Neuronal stem cell (in vitro differentiated cells): ENCODE data around the gene AMZ1.

Experiments used
- DNase-seq: peaks from one replicate; pipeline ENCODE4 v3.0.0-alpha.2; 2013; ENCODE audit warnings: low spot score
- H2AFZ ChIP-seq: one replicate; pipeline ENCODE4 v1.6.1; 2013; ENCODE audit warnings: mild to moderate bottlenecking, low read length, inconsistent platforms
- H2AK5ac ChIP-seq: 2 replicates; pipeline ENCODE4 v1.6.1; 2013; ENCODE audit warnings: low read depth, mild to moderate bottlenecking, inconsistent platforms, low read length, moderate library complexity, mixed read lengths
- H2BK120ac ChIP-seq: 2 replicates; pipeline ENCODE4 v1.6.1; 2013; ENCODE audit warnings: low read depth, mild to moderate bottlenecking, inconsistent platforms, low read length, moderate library complexity, mixed read lengths
- H2BK12ac ChIP-seq: one replicate; pipeline ENCODE4 v1.6.1; 2013; ENCODE audit warnings: low read length, inconsistent platforms
- H2BK15ac ChIP-seq: 2 replicates; pipeline ENCODE4 v1.6.1; 2013; ENCODE audit warnings: mild to moderate bottlenecking, low read length, inconsistent platforms, mixed read lengths
- H2BK5ac ChIP-seq: one replicate; pipeline ENCODE4 v1.6.1; 2013; ENCODE audit warnings: inconsistent platforms, mild to moderate bottlenecking, low read length, moderate library complexity
- H3K14ac ChIP-seq: one replicate; pipeline ENCODE4 v1.6.1; 2013; ENCODE audit warnings: low read length, inconsistent platforms
- H3K18ac ChIP-seq: 2 replicates; pipeline ENCODE4 v1.6.1; 2013; ENCODE audit warnings: low read length, inconsistent platforms
- H3K23ac ChIP-seq: 2 replicates; pipeline ENCODE4 v1.6.1; 2013; ENCODE audit warnings: low read depth, mild to moderate bottlenecking, mixed read lengths, low read length, inconsistent platforms; ENCODE audit not compliant: poor library complexity
- H3K27ac ChIP-seq: replicated peaks from 3 replicates; pipeline ENCODE4 v1.5.1; 2013; ENCODE audit warnings: low read length, inconsistent platforms
- H3K27me3 ChIP-seq, 3 experiments: 2 replicates each; pipeline ENCODE4 v1.6.1; 2013; ENCODE audit warnings: low read length in 3 of 3, mild to moderate bottlenecking in 2 of 3, inconsistent platforms in 1 of 3, low read depth in 1 of 3, mixed read lengths in 1 of 3, moderate library complexity in 1 of 3; ENCODE audit not compliant: control insufficient read depth in 3 of 3, insufficient read depth in 3 of 3
- H3K36me3 ChIP-seq, 2 donors: replicated peaks in 1 of 2; 2 replicates each; pipeline ENCODE4 v1.6.1; 2013; ENCODE audit warnings: low read length in 2 of 2; ENCODE audit not compliant: control insufficient read depth in 2 of 2, insufficient read depth in 2 of 2
- H3K4ac ChIP-seq: 2 replicates; pipeline ENCODE4 v1.6.1; 2013; ENCODE audit warnings: inconsistent platforms, mild to moderate bottlenecking, low read length, moderate library complexity
- H3K4me1 ChIP-seq, 2 donors: 1 replicate in 1 of 2; 2 replicates in 1 of 2; pipeline ENCODE4 v1.6.1; 2013; ENCODE audit warnings: low read length in 2 of 2, low read depth in 1 of 2; ENCODE audit not compliant: control insufficient read depth in 2 of 2, insufficient read depth in 1 of 2
- H3K4me2 ChIP-seq: one replicate; pipeline ENCODE4 v1.6.1; 2013; ENCODE audit warnings: mild to moderate bottlenecking, low read length, inconsistent platforms; ENCODE audit not compliant: insufficient read depth, poor library complexity, severe bottlenecking
- H3K4me3 ChIP-seq, 2 donors: 2 replicates each; pipeline ENCODE4 v1.5.1; 2013; ENCODE audit warnings: low read length in 2 of 2, mild to moderate bottlenecking in 2 of 2, inconsistent platforms in 1 of 2, moderate library complexity in 1 of 2
- H3K79me1 ChIP-seq: one replicate; pipeline ENCODE4 v1.6.1; 2013; ENCODE audit warnings: low read depth, mild to moderate bottlenecking, inconsistent platforms, low read length, moderate library complexity
- H3K9ac ChIP-seq: one replicate; pipeline ENCODE4 v1.6.1; 2013; ENCODE audit warnings: mild to moderate bottlenecking, low read depth, low read length, inconsistent platforms; ENCODE audit not compliant: poor library complexity
- H3K9me3 ChIP-seq, 2 donors: replicated peaks in 1 of 2; 2 replicates each; pipeline versions ENCODE3 to v1.6.1; 2013; ENCODE audit warnings: low read length in 2 of 2, mild to moderate bottlenecking in 2 of 2, inconsistent platforms in 1 of 2, low read depth in 1 of 2, mixed read lengths in 1 of 2, moderate library complexity in 1 of 2; ENCODE audit not compliant: control insufficient read depth in 2 of 2, insufficient read depth in 1 of 2
- H4K8ac ChIP-seq: one replicate; pipeline ENCODE4 v1.6.1; 2013; ENCODE audit warnings: low read depth, mild to moderate bottlenecking, inconsistent platforms, low read length, moderate library complexity
- H4K91ac ChIP-seq: one replicate; pipeline ENCODE4 v1.6.1; 2013; ENCODE audit warnings: low read length, low read depth, mild to moderate bottlenecking, inconsistent platforms; ENCODE audit not compliant: poor library complexity
- WGBS, 2 donors: extraction: QIAGEN DNeasy Blood & Tissue Kit; methylation state at CpG; one replicate each; pipeline ENCODE4 v1.1.7; 2013; ENCODE audit warnings: missing lambda C conversion rate in 2 of 2, mixed read lengths in 1 of 2; ENCODE audit not compliant: insufficient read length in 2 of 2, insufficient replicate concordance in 1 of 2; ENCODE audit errors: extremely low coverage in 2 of 2; 5-methylcytosine and 5-hydroxymethylcytosine counted together

The AMZ1 gene

GRCh38 chr7:2732959-2733584 lies 45.1 kb downstream of the AMZ1 start:
- peaks cover 9 to 40% of the 10 kb centered on the region in 2 donors for H3K36me3 ChIP-seq
- no peak overlapping the region for H4K91ac ChIP-seq
- no peak overlapping the region for H2BK15ac ChIP-seq
- H3K27me3 ChIP-seq: no peaks in the 10 kb centered on the region
- H2BK120ac ChIP-seq: no peak overlapping the region
- no peak overlapping the region for H3K27ac ChIP-seq
- H3K18ac ChIP-seq: no peak overlapping the region
- H2BK5ac ChIP-seq: no peak overlapping the region
- peak overlapping the region; percentile 13 for H2AK5ac ChIP-seq
- H3K9me3 ChIP-seq: peaks cover 2 to 9% of the 10 kb centered on the region in 2 donors
- DNase-seq: no peak
- no peak overlapping the region for H3K4me2 ChIP-seq
- peak overlapping the region; percentile 98 for H3K14ac ChIP-seq
- WGBS, 2 donors: no CpG with 5 or more reads among the region's 18 CpGs
- H2AFZ ChIP-seq: no peak overlapping the region
- H3K4ac ChIP-seq: peak overlapping the region; percentile 30
- peaks cover 3 to 5% of the 10 kb centered on the region in 2 donors for H3K4me1 ChIP-seq
- no peak overlapping the region for H3K23ac ChIP-seq
- peaks cover 11% of the 10 kb centered on the region for H3K79me1 ChIP-seq
- H2BK12ac ChIP-seq: no peak overlapping the region
- no peak overlapping the region for H4K8ac ChIP-seq
- no peak overlapping the region for H3K9ac ChIP-seq
- H3K4me3 ChIP-seq: no peak overlapping the region

GRCh38 chr7:2734084-2734686 lies 46.2 kb downstream of the AMZ1 start:
- Histone ChIP-seq H4K8ac (no peak overlapping the region), H2BK15ac (no peak overlapping the region), H3K14ac (no peak overlapping the region), H3K9me3 (peaks cover 2 to 9% of the 10 kb centered on the region in 2 donors), H3K27me3 (no peaks in the 10 kb centered on the region), H3K27ac (no peak overlapping the region), H3K18ac (no peak overlapping the region), H2BK5ac (no peak overlapping the region), H2BK120ac (no peak overlapping the region), H3K36me3 (peaks cover 9 to 32% of the 10 kb centered on the region in 2 donors), H3K4ac (no peak overlapping the region), H4K91ac (no peak overlapping the region), H3K79me1 (peaks cover 11% of the 10 kb centered on the region), H2BK12ac (no peak overlapping the region), H3K4me2 (no peak overlapping the region), H2AFZ (no peak overlapping the region), H3K9ac (no peak overlapping the region), H3K4me3 (no peak overlapping the region), H3K4me1 (peaks cover 3 to 5% of the 10 kb centered on the region in 2 donors), H2AK5ac (no peak overlapping the region), H3K23ac (peak overlapping the region; percentile 61)
- no peak for DNase-seq
- WGBS, 2 donors: no CpG with 5 or more reads among the region's 24 CpGs

GRCh38 chr7:2734751-2735571 lies 47.0 kb downstream of the AMZ1 start:
- no peak for DNase-seq
- Histone ChIP-seq H3K4me2 (no peak overlapping the region), H3K23ac (peak overlapping the region; percentile 61), H2BK15ac (no peak overlapping the region), H3K4ac (no peak overlapping the region), H2BK5ac (peak overlapping the region; percentile 54), H3K14ac (peak overlapping the region; percentile 59), H4K91ac (peak overlapping the region; percentile 77), H3K18ac (peak overlapping the region; percentile 52), H3K9ac (peak overlapping the region; percentile 30), H2AFZ (no peak overlapping the region), H3K4me3 (no peak overlapping the region), H3K4me1 (peaks cover 3% of the 10 kb centered on the region in 2 donors), H4K8ac (peak overlapping the region; percentile 25), H3K27ac (no peak overlapping the region), H2BK12ac (no peak overlapping the region), H3K27me3 (no peaks in the 10 kb centered on the region), H2BK120ac (peak overlapping the region; percentile 41), H3K79me1 (peaks cover 11% of the 10 kb centered on the region), H3K9me3 (peaks cover 2 to 9% of the 10 kb centered on the region in 2 donors), H2AK5ac (peak overlapping the region; percentile 22), H3K36me3 (peaks cover 7 to 28% of the 10 kb centered on the region in 2 donors)
- WGBS, 2 donors: no CpG with 5 or more reads among the region's 33 CpGs

GRCh38 chr7:2735744-2736143 lies 47.7 kb downstream of the AMZ1 start:
- Histone ChIP-seq H3K27ac (no peak overlapping the region), H3K23ac (peak overlapping the region; percentile 11), H2AFZ (no peak overlapping the region), H3K36me3 (peaks cover 7 to 20% of the 10 kb centered on the region in 2 donors), H3K4me1 (peaks cover 3% of the 10 kb centered on the region in 2 donors), H3K9ac (peak overlapping the region; percentile 50), H3K4ac (no peak overlapping the region), H3K4me3 (peak overlapping the region in 1 of 2 donors; percentile 46), H2BK120ac (no peak overlapping the region), H4K91ac (no peak overlapping the region), H3K9me3 (peaks cover 2 to 9% of the 10 kb centered on the region in 2 donors), H3K27me3 (no peaks in the 10 kb centered on the region), H4K8ac (no peak overlapping the region), H3K4me2 (no peak overlapping the region), H3K79me1 (peaks cover 13% of the 10 kb centered on the region), H2BK5ac (peak overlapping the region; percentile 54), H2AK5ac (no peak overlapping the region), H2BK15ac (no peak overlapping the region), H2BK12ac (no peak overlapping the region), H3K14ac (no peak overlapping the region), H3K18ac (no peak overlapping the region)
- WGBS, 2 donors: no CpG with 5 or more reads among the region's 13 CpGs
- DNase-seq: no peak
